Measurements from ENCODE around the gene PBOV1.

PBOV1 gene

GRCh38 chr6:138204303-138204702 is 14.0 kb downstream of the PBOV1 start:
- DNase-seq, result no peak

DNA sequence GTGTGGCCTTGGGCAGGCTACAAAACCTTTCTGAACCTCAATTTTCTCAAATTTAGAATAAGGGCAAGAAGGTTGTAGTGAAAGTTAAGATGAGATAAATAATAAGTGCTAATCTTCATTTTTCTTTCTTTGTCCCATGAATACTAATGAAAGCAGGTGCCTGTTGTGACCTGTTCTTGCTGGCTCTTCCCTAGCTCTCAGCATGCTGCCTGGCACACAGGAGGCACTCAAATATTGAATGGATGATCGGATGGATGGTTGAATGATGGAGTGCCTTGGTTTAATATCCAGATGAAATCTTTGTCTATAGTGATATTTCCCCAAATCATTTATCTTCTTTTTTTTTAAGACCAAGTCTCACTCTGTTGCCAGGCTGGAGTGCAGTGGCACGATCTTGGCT is 15.0 kb downstream of the PBOV1 start:
- no peak for DNase-seq

- DNase-seq, result no peak
These were observed 16.5 kb downstream of the PBOV1 start for GRCh38 chr6:138201836-138202235.

- no peak for DNase-seq
These were observed 19.7 kb downstream of the PBOV1 start for GRCh38 chr6:138198430-138199091.

GRCh38 chr6:138197570-138197969 is 20.7 kb downstream of the PBOV1 start:
- no peak for DNase-seq

DNA sequence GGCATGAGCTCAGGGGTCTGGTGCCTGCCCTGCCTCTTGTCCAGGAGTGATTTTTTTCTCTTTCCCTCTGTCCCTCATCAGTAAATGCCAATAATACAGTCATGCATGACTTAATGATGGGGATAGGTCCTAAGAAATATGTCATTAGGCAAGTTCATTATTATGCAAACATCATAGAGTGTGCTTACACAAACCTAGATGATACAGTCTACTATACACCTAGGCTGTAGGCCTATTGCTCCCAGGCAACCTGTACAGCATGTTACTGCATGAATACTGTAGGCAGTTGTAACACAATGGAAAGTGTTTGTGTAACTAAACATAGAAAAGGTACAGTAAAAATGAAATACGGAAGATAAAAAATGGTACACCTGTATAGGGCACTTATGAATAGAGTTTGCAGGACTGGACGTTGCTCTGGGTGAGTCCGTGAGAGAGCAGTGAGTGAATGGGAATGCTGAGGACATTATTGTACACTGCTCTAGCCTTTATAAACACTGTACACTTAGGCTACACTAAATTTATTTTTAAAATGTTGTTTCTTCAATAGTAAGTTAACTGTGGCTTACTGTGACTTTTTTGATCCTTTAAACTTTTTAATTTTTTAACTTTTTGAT is 22.1 kb downstream of the PBOV1 start:
- DNase-seq, result no peak

DNA sequence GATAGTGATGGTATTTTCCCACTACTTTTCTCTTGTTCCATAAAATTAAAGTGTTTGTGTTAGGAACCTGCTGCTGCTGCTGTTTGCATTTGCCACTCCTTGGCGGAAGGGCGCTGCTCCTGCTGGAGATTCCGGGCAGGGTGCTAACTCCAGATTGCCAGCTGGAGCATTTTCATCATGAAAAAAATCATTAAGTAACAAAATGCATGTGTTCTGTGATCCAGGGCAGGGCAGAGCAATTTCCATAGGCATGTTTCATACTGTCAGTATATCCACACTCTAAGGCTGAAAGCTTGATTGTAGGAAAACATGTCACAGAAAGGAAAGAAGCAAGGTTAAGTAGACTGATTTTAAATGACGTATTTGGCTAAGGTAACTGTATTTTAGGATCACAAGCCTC is 24.0 kb downstream of the PBOV1 start:
- DNase-seq, result no peak

DNA sequence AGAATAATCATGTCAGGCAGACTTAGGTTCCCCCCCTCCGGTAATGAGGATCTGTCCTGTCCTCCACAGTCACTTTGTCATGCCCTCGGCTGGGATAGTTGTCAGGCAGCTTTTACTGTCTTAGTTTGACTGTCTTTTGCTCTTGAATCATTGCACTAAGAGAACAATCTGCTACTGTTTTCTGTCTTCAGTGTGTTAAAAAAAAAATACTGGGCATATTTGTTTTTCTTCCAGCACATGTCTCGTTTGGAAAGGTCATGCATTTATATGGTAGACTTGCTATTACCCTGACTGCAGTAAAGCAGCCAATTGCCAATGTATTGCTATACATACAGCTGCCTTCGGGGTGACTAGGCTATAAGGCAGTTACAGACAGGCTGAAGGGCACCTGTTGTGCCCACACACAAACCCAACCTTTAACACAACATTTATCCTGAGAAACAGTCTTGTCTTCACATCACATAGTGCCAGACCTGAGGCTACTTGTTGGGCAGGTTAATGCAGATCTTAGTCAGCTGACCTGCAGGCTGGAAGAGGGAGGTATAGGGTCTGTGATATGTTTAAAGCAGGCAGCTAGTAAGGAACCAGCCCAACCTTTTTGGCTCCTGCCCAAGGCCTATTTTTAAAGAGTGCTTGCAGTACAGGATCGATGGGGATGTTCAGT is 29.9 kb downstream of the PBOV1 start:
- DNase-seq, result no peak

DNA sequence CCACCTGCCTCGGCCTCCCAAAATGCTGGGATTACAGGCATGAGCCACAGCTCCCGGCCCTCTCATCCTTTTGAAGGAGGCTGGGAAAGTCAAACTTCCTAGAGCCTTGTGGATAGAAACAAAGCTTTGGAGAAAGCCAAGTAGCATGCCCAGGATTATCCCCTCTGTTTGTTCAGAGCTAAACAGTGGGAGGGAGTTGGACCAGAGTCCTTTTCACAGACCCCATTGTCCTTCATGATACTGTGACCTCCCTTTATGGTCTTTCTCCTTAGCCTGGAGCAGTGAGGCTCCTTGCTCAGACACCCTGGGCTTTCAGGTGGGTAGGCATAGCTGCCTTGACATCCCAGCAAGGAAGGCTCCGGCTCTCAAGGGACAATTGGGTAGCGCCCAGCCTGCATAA is 31.1 kb downstream of the PBOV1 start:
- no peak for DNase-seq

- no peak for DNase-seq
These were observed 34.1 kb downstream of the PBOV1 start for GRCh38 chr6:138184230-138184629.

- no peak for DNase-seq
These were observed 34.5 kb downstream of the PBOV1 start for GRCh38 chr6:138183790-138184134.

DNA sequence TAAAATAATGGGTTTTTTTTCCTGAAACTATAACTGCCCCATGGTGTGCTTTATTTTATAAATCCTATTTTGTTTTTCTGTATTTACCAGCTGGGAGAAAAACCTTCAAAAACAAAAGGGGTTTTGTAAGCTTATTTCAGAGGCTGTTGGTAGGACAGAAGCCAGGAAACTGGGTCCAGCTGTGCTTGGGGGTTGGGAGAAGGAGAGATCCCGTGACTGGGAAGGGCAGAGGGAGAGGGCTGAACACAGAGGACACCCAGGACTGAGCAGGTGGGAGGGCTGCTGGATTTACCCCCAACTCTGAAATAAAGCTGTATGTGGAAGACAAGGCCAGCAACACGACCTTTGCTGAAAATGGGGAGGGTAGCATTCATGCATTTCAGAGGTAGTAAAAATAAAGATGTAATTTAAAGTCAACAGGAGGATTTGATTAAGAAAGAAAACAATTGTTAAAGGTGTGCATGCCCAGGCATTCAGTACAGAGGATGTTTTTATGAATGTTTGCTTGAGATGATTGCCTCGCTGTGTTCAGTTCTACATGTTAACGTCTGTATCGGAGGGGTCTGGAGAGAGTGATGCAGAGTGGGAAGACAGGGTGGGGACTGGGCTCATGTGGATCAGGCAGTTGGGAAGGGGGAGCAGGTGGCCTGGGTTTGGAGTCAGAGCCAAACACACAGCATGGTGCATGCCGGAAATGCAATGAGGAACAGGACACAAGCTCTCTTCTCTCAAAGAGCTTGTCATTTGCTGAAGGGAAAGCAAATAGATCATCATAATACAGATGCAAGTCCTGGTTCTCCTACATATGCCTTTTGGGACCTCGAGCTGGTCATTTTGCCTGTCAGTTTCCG is 35.1 kb downstream of the PBOV1 start:
- no peak for DNase-seq

DNA sequence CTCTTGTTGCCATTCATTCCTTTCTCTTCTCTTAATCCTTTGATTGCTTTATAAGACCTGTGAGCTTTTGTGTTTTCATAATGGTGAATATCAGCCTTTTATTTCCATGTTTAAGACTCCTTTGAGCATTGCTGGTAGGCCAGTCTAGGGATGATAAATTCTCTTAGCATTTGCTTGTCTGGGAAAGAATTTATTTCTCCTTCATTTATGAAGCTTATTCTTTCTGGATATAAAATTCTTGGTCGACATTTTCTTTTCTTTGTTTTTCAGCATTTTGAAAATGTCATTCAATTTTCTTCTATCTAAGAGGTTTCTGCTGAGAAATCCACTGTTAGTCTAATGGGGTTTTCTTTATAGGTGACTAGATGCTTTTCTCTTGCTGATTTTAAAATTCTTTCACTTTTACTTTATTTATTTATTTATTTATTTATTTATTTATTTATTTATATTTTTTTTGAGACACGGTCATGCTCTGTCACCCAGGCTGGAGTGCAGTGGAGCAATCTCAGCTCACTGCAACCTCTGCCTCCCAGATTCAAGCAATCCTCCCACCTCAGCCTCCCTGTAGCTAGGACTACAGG is 41.5 kb downstream of the PBOV1 start:
- no peak for DNase-seq

- DNase-seq, result no peak
These were observed 42.7 kb downstream of the PBOV1 start for GRCh38 chr6:138175596-138175995.
